HG02759 (cell line): Measurements from ENCODE around the gene SLC39A5.
A peak's percentile ranks its signal among the peaks of the same experiment; 100 is the strongest.
"Not testable (repeated sequence)": the region's sequence is repeated elsewhere in the genome, so short reads cannot be mapped to it uniquely, and the experiment has no call there.

ENCODE experiments used
- ATAC-seq: cut with Tn5 transposase; IDR thresholded peaks from one replicate; pipeline ENCODE4 v1.9.1; 2021; ENCODE audit warnings: mild to moderate bottlenecking, moderate library complexity; ENCODE audit not compliant: unreplicated experiment

Gene SLC39A5

DNA sequence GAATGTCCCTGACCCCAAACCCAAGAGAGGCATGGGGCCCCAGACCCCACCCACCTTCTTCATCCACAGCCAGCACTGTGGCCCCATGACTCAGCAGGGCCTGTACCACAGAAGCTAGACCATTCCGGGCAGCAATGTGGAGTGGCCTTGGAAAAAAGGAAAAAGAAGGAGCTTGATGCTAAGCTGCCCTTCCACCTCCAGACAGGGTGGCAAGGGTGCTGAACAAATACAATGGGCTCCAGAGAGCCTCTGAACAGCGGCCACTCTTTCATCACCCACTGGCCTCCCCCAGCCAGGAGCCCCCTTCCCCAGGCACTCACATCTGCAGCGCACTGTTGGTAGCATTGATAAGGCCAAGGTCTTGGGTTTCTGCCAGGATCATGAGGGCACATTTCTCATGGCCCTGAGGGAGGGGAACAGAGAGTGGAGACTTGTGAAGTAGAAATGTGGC, 13.9 kb downstream of the SLC39A5 start:
- no peak for ATAC-seq

DNA sequence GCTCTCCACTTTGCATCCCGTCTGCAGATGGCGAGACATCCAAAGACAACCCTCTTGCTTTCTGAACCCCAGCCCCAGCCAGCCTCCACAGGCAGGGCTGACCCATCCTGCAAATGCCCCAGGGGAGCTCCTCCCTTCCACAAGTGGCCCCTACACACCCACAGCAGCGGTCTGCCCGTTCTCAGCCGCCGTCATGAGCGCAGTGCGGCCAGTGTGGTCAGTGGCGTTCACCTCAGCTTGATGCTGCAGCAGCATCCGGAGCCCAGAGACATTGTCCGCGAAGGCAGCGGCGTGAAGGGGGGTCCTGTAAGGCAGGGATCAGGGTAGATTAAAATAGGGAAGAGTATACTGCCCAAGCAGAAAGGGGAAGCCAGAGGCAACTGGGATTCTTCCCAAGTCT, 14.6 kb downstream of the SLC39A5 start:
- no peak for ATAC-seq

- ATAC-seq, result no peak
These were observed 18.1 kb downstream of the SLC39A5 start for GRCh38 chr12:56247923-56248322.

DNA sequence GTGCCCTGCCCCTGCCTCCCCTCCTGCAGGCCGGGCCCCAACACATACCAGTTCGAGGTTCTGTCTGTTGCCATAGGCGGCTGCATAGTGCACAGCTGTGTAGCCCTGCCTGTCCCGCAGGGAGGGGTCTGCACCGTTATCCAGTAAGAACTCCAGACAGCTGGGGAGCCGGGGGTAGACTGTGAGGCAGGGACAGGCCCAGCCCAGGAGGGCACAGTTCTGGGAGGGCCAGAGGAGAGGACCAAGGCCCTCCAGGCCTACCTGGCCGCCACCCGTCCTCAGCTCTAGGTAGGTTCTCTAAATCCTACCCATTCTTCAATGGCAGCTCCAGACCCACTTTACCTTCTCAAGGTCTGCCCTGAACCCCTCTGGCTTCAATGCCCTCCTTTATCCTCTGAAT, 18.9 kb downstream of the SLC39A5 start:
- no peak for ATAC-seq

- ATAC-seq, result no peak
These were observed 22.8 kb downstream of the SLC39A5 start for GRCh38 chr12:56252649-56253048.

DNA sequence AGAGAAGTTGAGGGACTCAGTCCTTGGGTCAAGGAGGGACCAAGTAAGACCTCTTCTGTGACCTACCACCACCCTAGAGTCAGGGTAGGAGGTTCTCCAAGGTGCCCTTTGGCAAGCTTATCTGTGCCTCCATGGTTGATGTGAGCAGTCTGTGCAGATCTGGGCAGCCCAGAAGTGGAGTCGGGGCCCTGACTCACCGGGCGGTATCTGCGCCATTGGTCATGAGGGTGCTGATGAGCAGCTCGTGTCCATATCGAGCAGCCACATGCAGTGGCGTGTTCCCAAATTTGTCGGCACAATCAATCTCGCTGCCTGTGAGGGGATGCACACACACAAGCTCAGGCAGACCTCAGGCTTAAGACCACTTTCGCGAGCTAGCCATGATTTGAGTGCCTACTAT, 23.2 kb downstream of the SLC39A5 start:
- no peak for ATAC-seq

GRCh38 chr12:56255671-56256070, 25.8 kb downstream of the SLC39A5 start:
- ATAC-seq, result no peak

DNA sequence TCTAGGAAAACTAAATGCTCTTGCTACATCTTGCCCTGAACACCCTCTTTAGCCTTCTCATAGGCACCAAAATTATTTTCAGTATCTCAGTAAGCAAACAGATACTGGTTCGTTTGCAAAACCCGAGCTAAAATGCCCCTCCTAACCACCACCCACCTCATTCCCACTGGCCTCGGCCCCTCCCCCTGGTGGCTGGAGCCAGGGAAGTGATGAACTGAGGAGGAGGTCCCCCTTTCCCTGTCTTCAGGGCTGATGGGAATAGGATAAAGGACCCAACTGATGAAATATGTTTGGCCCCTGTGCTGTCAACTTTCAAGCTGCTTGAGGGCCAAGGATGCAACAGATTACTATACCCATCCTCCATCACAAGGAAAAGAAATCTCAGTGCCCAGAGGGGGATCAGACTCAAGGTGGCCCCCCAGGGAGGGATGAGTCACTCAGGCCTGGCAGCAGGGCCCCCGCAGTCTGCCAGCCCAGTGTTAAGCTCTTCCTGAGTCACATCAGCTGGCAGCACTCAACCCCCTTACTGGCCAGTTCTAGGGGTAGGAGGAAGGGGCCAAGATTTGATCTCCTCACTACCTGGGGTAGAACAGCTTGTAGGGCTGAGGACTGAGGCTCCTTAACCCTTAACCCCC, 26.6 kb downstream of the SLC39A5 start:
- no peak for ATAC-seq

- ATAC-seq, result no peak
These were observed 27.2 kb downstream of the SLC39A5 start for GRCh38 chr12:56257071-56257470.

DNA sequence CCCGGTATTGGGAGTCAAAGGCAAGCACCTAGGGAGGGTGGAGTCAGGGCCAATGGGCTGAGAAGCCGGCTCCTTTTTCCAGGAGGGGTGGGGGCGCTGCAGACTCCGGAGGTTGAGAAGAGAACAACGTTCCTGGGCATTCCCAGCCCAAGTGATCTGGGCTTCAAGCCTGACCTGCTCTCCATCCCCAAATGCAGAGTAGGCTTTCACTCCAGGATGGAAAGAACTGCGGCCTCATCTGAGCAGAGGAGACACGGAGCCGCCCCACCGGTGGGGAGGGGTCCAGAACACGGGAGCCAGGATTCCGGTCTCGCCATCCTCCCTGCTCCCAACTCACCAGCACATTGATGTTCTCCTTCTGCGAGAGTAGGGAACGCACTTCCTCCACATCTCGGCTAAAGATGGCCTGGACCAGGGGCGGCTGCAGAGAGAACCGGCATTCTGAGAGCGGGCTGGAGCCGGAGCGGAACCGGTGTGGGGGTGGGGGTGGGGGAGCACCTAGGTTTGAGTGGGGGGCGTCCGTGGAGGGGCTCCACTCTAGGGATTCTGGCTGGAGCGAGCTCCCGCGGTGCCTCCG, 27.7 kb downstream of the SLC39A5 start:
- ATAC-seq, result peak; percentile 19

- ATAC-seq, result peak; percentile 94
These were observed 28.4 kb downstream of the SLC39A5 start, which contains the start of gene ANKRD52 for GRCh38 chr12:56258068-56258819. TSS of gene ANKRD52 (minus strand) at chr12:56258384. CDS start at chr12:56258269, 115 bp downstream.

- ATAC-seq, result no peak
These were observed 29.0 kb downstream of the SLC39A5 start for GRCh38 chr12:56258820-56259183.

- no peak for ATAC-seq
These were observed 30.5 kb downstream of the SLC39A5 start for GRCh38 chr12:56260380-56260779.

- ATAC-seq, result no peak
These were observed 31.1 kb downstream of the SLC39A5 start for GRCh38 chr12:56260921-56261320.

DNA sequence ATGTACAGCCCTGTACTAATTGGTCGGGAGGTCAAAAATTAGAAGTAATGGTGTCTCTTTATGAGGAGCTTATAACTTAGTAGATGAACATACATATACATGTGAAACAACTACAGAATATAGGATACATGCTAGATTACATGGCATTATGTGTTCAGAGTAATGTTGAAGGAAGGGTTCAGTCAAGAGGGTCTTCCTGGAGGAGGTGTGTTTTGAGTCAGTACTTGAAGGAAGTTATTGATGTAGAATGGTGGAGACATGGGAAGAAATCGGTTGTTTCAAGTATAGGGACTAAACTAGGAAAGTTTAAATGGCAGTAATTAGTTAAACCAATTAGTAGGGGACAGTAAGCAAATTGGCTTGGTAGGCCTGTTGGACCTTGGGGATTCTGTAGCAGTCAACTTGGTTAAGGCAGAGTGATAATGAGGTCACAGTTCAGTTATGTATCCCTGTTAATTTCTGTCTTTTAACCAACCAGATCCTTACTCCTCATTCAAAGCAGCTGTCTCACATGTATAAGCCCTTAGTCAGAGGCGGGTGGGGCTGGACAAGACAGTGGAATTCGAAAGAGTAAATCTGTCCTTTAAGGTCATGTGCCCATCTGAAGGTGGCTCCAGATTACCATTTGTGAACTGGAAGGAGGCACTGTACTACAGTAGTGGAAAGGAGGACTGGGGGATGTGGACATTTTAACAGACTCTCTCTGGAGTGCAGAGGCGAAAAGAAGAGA, 31.8 kb downstream of the SLC39A5 start:
- ATAC-seq, result no peak

DNA sequence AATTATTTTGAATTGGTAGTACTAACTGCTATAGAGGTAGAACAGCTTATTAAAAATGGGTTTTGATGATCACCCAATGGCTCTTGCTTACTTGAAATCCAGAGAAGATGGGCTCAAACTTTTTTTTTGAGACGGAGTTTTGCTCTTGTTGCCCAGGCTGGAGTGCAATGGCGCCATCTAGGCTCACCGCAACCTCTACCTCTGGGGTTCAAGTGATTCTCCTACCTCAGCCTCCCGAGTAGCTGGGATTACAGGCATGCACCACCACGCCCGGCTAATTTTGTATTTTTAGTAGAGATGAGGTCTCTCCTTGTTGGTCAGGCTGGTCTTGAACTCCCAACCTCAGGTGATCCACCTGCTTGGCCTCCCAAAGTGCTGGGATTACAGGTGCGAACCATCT, 33.1 kb downstream of the SLC39A5 start:
- ATAC-seq, result not testable (repeated sequence)

- not testable (repeated sequence) for ATAC-seq
These were observed 36.3 kb downstream of the SLC39A5 start for GRCh38 chr12:56266068-56266692.

- peak; percentile 93 for ATAC-seq
These were observed 37.0 kb downstream of the SLC39A5 start, which contains the start of gene COQ10A for GRCh38 chr12:56266693-56267442. TSS of gene COQ10A (plus strand) at chr12:56266942. CDS start at chr12:56267119, 177 bp downstream.

- no peak for ATAC-seq
These were observed 37.7 kb downstream of the SLC39A5 start for GRCh38 chr12:56267443-56268071.

DNA sequence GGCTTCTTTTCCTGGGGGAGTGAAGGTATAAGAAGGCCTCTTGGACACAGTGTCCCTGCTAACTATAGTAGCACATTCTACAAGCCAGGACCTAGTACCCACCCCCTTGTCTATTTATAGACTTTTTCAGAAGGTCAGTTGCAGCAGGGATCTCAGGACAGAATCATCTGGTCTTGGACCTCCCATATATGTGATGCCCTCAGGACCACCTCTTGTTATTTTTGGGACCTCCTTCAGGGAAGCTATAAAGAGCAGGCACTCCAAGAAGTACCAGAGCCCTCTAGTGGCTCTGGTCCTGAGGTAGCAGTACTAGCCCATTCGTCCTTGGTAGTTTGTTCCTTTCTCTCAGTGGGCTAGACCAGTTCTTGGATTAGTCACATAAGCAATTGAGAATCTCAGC, 41.2 kb downstream of the SLC39A5 start:
- no peak for ATAC-seq
